HG02938 (cell line): Measurements from ENCODE around the gene SHANK3.

ENCODE experiments used
- ATAC-seq: cut with Tn5 transposase; IDR thresholded peaks from one replicate; pipeline ENCODE4 v1.9.1; 2021; ENCODE audit warnings: mild to moderate bottlenecking, moderate library complexity; ENCODE audit not compliant: unreplicated experiment

SHANK3 gene

GRCh38 chr22:50697667-50698506 is 25.3 kb downstream of the SHANK3 start:
- no peak for ATAC-seq

GRCh38 chr22:50698546-50698945 is 25.9 kb downstream of the SHANK3 start:
- ATAC-seq, result no peak

GRCh38 chr22:50699001-50699755 is 26.6 kb downstream of the SHANK3 start:
- no peak for ATAC-seq

DNA sequence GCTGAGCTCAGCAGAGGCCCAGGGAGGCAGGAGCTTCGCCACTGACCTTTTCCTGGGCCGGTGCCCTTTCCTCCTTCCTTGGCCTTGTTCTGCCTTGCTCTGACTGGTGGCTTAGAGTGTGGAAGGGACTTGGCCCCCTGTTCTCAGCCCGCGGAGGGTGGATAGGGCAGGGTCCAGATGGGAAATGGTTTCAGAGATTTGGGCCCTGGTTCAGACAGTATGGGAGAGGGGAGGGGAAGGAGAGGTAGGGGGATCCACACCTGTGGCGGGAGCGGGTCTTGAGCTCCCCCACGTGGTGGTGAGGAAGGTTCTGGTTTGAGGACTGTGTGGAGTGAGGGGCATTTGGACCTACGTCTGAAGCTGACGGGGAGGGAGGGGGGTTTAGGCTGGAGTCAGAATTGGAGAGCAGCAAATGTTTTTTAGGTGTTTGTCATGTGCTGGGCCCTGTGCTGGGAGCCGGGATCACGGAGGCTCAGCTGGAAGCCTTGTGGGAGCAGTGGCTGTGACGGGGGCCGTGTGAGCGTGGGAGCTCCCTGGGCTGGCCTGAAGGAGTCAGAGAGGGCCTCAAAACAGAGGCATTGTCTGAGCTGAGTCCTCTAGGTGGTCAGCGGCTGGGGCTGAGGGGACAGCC is 27.2 kb downstream of the SHANK3 start:
- ATAC-seq, result no peak

- ATAC-seq, result no peak
Measured at GRCh38 chr22:50700387-50701075, 27.9 kb downstream of the SHANK3 start.

GRCh38 chr22:50701076-50701419 is 28.4 kb downstream of the SHANK3 start:
- ATAC-seq, result no peak

- no peak for ATAC-seq
Measured at GRCh38 chr22:50701428-50702154, 29.0 kb downstream of the SHANK3 start.

DNA sequence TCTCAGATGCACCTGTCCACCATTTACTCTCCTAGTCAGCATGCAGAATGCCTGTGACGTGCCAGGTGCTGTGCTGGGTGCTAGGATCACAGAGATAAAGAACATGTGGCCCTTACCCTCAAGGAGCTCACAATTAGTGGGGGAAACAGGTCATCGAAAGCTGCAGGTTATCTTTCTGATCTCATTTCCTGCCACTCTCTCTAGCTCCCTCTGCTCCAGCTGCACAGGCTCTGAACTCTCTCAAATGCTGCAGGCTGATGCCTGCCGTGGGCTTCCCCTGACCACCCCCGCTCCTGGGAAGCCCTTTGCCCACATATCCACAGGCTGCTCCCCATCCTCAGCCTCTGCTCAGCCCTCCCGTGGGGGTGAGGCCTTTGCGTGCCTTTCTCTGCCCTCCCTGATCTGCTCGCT is 29.6 kb downstream of the SHANK3 start:
- no peak for ATAC-seq

GRCh38 chr22:50702821-50703725 is 30.4 kb downstream of the SHANK3 start:
- no peak for ATAC-seq

DNA sequence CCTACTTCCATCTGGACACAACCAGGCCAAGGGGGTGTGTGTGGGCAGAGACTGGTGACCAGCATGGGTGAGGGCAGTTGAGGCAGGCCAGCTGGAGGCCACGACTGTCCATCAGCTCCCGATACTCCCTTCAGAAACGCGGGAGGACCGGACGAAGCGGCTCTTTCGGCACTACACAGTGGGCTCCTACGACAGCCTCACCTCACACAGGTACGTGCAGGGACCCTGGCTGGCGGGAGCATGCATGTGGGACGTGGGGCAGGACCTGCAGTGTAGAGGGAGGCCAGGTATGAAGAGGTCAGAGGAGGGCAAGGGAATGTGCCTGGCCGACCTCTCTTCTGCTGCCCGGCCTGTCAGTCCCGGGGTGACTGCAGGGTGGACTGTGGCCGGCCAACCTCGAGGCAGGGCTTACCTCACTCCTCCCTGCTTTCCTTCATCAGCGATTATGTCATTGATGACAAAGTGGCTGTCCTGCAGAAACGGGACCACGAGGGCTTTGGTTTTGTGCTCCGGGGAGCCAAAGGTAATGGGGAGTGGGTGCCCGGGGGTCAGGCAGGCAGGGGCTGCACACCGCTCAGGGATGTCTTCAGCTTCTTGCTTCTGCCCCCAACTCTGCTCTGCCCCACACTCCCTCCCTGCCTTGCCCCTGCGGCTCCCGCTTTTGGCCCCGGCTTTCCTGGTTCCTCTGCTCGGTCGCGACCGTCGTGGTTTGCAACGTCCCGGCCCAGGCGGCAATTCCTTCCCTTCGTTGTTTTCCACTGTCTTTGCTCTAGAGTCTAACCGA is 31.3 kb downstream of the SHANK3 start:
- no peak for ATAC-seq

- ATAC-seq, result no peak
Measured at GRCh38 chr22:50704510-50705218, 32.0 kb downstream of the SHANK3 start.

- ATAC-seq, result no peak
Measured at GRCh38 chr22:50705219-50705691, 32.6 kb downstream of the SHANK3 start.

GRCh38 chr22:50705851-50706351 is 33.3 kb downstream of the SHANK3 start:
- no peak for ATAC-seq

- no peak for ATAC-seq
Measured at GRCh38 chr22:50706481-50707125, 34.0 kb downstream of the SHANK3 start.

DNA sequence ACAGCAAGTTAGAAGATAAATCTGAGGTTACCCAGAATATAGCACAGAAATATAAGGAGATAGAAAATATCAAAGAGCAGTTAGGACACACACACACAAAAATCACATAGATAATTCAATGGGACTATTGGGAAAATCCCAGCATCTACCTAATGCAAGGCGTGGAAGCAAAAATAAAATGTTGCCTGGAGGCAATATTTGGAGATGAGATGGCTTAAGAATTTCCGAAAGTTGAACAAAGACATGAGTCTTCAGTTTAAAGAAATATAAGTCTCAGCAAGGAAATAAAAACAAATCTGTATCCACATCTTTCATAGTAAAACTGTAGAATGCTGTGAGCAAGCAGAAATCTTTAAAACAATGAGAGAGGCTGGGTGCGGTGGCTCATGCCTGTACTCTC is 35.9 kb downstream of the SHANK3 start:
- ATAC-seq, result no peak

DNA sequence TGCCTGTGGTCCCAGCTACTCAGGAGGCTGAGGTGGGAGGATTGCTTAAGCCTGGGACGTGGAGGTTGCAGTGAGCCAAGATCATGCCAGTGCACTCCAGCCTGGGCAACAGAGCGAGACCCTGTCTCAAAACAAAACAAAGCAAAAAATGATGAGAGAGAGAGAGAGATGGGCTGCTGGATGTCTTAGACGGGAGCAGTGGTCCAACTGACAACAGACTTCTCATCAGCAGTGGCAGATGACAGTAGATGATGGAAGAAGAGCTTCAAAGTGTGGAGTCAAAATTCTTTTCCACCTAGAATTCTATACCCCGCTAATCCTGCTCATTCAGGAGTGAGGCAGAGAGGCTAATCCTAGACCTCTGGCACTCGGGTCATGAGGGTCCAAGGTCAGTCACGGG is 36.4 kb downstream of the SHANK3 start:
- ATAC-seq, result no peak

- ATAC-seq, result no peak
Measured at GRCh38 chr22:50710221-50710620, 37.6 kb downstream of the SHANK3 start.
